ENCODE data around the gene RENBP.

The RENBP gene

GRCh38 chrX:153953892-153954557, 9.6 kb upstream of the RENBP start:
- DNase-seq = peak in 1 of 3 donors; percentile 11

DNA sequence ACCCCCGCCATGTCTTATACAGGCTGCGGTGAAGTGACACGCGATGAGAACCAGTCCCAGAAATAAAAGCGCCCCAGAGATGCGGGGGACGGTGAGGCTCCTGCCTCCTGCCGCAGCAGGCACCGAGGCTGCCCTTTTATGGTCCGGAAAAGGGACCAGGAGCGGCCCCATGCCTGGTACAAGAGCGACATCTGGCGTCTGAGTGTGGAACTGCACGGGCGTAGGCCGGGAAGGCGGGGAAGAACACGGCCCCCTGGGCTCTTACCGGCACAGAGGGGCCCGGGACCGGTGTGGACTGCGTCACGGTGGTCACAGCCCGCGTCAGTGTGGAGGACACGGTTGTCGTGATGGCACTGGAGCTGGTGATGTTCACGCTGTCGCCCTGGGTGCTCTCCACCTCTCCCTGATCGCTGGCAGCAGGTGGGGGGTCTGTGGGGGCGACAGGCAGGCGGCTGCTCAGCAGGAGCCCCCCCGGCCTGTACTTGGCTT, 8.9 kb upstream of the RENBP start:
- peak; percentile 70 to 72 (median 71) for DNase-seq

- no peak for DNase-seq
These were observed 8.1 kb upstream of the RENBP start for GRCh38 chrX:153952373-153953026.

GRCh38 chrX:153951683-153952372, 7.4 kb upstream of the RENBP start:
- DNase-seq = no peak

GRCh38 chrX:153950127-153950526, 5.7 kb upstream of the RENBP start:
- DNase-seq = no peak

- no peak for DNase-seq
These were observed 4.7 kb upstream of the RENBP start for GRCh38 chrX:153948847-153949805.

DNA sequence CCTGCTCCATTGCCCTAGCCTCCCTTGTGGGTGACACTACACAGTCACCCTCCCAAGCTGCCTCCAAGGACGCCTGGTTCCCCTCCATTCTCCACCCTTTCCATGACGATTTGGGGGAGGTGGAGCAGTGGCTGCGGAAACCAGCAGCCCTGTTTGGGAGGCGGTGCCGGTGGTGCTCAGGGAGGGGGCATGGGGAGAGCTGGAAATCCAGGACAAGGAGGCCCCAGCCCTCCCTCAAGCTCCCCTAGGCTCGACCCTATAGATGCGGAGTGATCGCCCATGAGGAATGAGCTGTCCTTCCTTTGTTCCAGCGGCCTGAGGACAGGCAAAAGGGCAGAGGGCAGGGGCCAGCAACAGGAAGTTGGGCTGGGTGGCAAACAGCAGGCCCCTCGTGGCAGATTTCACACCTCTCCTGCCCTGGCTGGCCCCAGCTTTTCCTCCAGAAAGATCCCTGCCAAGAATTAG, 3.6 kb upstream of the RENBP start:
- DNase-seq = no peak

DNA sequence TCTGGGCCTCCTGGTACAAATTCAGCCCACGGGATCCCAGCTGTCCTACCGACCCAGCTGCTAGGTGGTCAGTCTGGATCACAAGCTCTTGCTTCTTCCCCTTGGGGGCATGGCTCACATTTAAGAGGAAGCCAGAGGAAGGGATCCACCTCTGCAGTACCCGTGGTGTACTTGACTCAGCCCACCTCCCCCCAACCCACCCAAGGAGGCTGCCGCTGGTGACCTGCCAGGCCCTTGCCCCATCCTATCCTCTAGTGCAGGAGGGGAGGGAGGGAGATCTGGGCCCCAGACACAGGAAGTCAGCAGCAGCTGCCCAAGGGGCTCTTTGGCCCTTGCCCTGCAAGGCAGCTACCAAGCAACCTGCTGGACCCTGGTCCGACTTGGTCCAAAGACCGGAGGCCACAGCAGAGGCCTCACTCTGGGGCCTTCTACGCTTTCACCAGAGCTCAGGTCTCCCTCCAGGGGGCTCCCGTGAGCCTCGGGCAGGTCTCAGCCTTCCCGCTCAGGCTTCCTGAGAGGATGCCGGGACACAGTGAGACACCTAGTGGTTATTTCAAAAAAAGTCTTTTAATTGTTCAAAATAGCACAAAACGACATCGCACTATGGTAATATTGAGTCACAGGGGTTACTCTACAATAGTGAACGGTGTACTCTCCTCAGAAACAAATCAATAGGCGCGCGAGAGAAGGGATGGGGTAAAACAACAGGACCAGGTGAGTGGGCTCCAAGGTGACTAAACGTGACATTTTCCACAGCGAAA, 2.7 kb upstream of the RENBP start:
- peak; percentile 85 to 88 (median 86) for DNase-seq

- DNase-seq = no peak
These were observed 1.8 kb upstream of the RENBP start for GRCh38 chrX:153945956-153946943.

DNA sequence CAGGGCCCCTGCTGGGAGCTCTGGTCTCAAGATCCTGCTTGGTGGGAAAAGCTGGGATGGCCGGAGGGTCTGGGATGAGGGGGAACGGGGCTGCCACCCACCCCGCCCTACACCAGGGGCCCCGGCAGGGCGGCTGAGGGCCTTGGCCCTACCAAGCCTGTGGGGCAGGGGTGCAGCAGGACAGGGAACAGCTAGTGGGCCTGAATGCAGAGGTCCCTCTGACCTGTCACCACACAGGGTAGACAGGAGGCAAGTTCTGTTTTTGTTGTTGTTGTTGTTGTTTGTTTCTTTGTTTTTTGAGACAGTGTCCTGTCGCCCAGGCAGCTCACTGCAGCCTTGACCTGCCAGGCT, 332 bp upstream of the RENBP start:
- DNase-seq = no peak

- no peak for DNase-seq
These were observed 2.8 kb downstream of the RENBP start for GRCh38 chrX:153941336-153942252.

- no peak for DNase-seq
These were observed 4.9 kb downstream of the RENBP start for GRCh38 chrX:153939573-153939972.

DNA sequence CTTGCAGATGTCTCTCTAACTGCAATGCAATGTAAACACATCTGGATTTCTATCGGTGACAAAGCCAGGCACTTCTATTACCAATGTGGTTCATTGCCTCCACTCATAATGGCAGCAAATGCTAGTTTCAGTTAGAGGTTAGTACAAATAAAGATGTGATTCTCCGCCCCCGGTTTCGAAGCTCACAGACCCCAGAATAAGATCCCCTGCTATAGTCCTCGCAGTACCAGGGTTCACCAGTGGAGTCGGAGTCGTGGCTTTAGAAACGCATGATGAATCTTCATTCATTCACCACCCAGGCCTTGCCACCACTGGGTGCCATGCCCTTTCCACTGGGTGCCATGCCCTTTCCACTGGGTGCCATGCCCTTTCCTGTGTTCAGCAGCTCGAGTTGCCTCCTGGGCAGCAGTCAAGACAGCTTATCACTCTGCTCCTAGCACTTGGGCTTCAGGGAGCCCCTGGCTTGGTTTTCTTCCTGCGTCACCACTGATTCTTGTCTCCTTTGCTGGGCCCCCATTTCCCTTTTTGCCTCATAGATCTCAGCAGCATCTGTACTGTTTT, 6.1 kb downstream of the RENBP start:
- peak in 1 of 3 donors; percentile 8 for DNase-seq

DNA sequence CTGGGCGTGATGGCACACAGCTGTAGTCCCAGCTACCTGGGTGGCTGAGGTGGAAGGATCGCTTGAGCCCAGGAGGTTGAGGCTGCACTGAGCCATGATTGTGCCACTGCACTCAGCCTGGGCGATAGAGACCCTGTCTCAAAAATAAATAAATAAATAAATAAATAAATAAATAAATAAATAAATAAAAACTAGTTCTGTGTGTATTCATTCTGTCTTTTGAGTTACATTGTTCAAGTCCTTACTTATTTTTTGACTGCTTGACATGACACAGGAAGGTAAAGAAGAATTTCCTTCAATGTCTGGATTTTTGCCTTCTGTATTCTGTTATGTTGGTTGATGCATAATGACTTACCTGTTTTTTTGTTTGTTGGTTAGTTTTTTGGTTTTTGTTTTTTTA, 7.4 kb downstream of the RENBP start:
- DNase-seq = no peak

- no peak for DNase-seq
These were observed 9.1 kb downstream of the RENBP start for GRCh38 chrX:153935326-153935851.

- peak; percentile 78 to 92 (median 86) for DNase-seq
These were observed 9.6 kb downstream of the RENBP start, which contains the start of gene NAA10 for GRCh38 chrX:153934762-153935325. Gene NAA10 (minus strand): TSS chrX:153935037. CDS start chrX:153934904, 133 bp downstream.

DNA sequence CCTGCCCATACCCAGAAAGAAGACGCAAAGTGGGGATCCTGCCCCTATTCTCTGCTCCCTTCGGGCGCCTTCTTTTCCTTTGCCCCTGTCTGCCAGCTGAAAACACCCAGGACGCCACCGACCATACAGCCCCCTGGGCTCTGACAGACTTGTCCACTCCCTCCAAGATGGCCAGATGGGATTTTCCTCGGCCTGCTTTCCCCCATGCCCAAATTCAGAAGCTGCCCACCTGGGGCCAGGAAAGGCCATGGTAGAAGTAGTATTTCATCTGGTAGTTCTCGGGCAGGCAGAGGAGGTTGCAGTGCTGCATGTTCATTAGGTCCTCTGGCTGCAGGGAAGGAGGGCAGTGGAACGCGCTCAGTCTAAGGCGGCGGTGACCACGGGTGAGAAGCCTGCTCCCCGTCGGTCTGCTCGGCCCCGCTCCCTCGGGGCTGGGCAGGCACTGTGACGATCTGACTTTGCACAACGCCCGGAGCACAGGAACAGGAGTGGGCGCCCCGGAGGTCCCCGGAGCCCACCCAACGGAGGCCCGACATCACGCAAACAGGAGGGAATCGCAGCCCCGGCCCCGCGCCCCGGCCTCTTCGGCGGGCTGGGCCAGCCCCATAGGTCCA, 10.2 kb downstream of the RENBP start:
- no peak for DNase-seq

DNA sequence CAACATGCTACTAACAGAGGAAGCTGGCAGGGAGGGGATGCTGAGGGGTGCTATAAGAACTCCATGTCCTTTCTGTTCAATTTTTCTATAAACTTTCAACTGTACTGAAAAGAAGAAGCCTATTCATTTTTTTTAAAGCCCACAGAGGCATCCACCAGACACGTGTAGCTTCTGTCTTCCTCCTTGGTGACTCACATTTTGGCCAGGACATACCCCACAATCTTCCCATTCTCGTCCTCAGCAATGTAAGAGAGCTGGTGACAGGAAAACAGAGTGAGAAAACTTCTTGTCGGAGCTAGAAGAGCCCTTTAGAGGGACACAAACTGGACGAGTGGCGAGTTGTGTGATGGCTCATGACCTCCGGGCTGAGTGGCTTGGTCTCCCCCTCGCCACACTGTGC, 10.7 kb downstream of the RENBP start:
- DNase-seq = peak; percentile 53 to 59 (median 59)
